ENCODE data around the gene NCKAP5.

The NCKAP5 gene

GRCh38 chr2:133418671-133419070, 149.6 kb downstream of the NCKAP5 start:
- Mint-ChIP-seq H3K27me3 (ENCODE audit: low read depth) (no peaks in the 10 kb centered on the region), H3K27ac (no peak overlapping the region), H3K9me3 (no peaks in the 10 kb centered on the region), H3K36me3 (ENCODE audit: low read depth) (no peaks in the 10 kb centered on the region), H3K4me3 (no peak overlapping the region), H3K4me1 (ENCODE audit: low read depth) (no peaks in the 10 kb centered on the region)
- DNase-seq (ENCODE audit: low spot score), result no peak

DNA sequence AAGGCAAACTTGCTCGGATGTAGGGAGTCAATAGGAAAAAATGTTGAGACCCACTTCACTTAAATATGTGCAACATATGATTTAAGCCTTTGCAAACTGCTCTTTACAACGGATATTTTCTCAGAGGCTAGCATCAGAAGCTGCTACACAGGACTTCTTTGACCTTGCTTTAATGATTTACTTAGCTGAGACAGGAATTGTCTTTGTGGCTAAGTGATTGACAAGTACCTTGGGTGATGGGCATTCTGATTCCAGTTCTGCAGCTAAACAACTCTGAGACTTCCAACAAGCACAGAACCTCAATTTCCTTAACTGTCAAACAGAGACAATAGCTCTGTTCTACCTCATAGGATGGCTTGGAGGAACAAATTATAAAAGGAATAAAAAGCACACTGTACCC, 150.2 kb downstream of the NCKAP5 start:
- no peak overlapping the region for H3K27ac Mint-ChIP-seq
- H3K27me3 Mint-ChIP-seq (ENCODE audit: low read depth), result no peaks in the 10 kb centered on the region
- no peaks in the 10 kb centered on the region for H3K9me3 Mint-ChIP-seq
- DNase-seq (ENCODE audit: low spot score), result no peak
- no peak overlapping the region for H3K4me3 Mint-ChIP-seq
- H3K36me3 Mint-ChIP-seq (ENCODE audit: low read depth), result no peaks in the 10 kb centered on the region
- no peaks in the 10 kb centered on the region for H3K4me1 Mint-ChIP-seq (ENCODE audit: low read depth)

DNA sequence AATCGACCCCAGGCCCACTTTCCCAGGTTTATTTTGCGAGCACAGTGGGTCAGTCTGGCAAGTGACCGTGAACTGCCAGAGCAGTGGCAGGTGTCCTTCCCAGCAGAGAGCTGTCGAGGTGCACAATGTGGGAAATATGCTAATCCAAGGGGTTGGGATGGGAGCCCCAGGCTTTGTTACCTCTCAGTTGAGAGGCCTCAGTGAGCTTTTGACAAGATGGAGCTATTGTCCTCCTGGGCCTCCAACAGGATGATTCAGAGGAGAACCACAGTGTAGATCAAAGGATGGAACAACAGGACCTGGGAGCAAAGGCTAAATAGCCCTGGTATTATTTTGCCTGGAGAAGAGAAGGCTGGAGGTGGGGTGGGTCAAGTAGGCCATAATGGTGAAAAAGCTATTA, 150.8 kb downstream of the NCKAP5 start:
- no peaks in the 10 kb centered on the region for H3K27me3 Mint-ChIP-seq (ENCODE audit: low read depth)
- no peaks in the 10 kb centered on the region for H3K9me3 Mint-ChIP-seq
- no peak for DNase-seq (ENCODE audit: low spot score)
- no peaks in the 10 kb centered on the region for H3K36me3 Mint-ChIP-seq (ENCODE audit: low read depth)
- no peak overlapping the region for H3K27ac Mint-ChIP-seq
- H3K4me1 Mint-ChIP-seq (ENCODE audit: low read depth), result no peaks in the 10 kb centered on the region
- H3K4me3 Mint-ChIP-seq, result no peak overlapping the region

DNA sequence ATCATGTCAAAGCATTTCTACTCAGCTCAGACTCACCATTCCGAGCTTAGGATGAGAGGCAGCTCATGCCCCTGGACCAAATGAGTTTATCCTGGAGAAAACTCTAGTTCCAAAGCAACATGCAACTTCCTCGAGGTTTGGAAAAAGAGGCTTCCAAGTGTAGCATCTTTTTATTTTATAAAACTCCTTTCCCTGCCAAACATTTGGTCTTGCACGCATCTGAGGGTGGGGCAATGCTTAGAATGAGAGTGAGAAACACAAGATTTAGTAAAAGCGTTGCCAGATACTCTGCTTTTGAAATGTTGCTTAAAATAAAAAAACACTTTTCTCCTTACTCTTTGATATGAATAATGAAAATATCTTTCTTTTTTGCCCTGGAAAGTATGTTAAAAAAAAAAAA, 151.5 kb downstream of the NCKAP5 start:
- Mint-ChIP-seq H3K27ac (no peak overlapping the region), H3K4me1 (ENCODE audit: low read depth) (no peaks in the 10 kb centered on the region), H3K9me3 (no peaks in the 10 kb centered on the region), H3K36me3 (ENCODE audit: low read depth) (no peaks in the 10 kb centered on the region), H3K4me3 (no peak overlapping the region), H3K27me3 (ENCODE audit: low read depth) (no peaks in the 10 kb centered on the region)
- DNase-seq (ENCODE audit: low spot score), result no peak

DNA sequence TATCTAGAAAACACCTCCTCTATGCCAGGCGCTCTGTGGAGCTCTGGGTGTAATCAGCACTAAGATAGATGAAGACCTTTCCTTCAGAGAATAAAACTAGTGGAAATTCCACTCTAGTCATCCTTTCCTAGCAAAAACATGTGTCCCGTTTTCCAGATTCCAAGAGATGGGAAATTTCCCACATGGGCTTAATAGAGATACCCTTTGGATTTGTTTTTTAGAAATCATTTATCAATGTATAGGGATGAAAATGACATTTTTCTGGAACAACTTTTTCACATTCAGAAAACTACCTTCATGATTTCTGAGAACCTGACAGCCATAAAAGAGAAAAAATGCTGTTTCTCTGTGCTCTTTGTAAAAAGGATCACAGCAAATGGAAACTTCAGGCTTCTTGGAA, 152.1 kb downstream of the NCKAP5 start:
- Mint-ChIP-seq H3K27me3 (ENCODE audit: low read depth) (no peaks in the 10 kb centered on the region), H3K9me3 (no peaks in the 10 kb centered on the region), H3K4me1 (ENCODE audit: low read depth) (no peaks in the 10 kb centered on the region), H3K4me3 (no peak overlapping the region), H3K27ac (no peak overlapping the region), H3K36me3 (ENCODE audit: low read depth) (no peaks in the 10 kb centered on the region)
- DNase-seq (ENCODE audit: low spot score), result no peak

DNA sequence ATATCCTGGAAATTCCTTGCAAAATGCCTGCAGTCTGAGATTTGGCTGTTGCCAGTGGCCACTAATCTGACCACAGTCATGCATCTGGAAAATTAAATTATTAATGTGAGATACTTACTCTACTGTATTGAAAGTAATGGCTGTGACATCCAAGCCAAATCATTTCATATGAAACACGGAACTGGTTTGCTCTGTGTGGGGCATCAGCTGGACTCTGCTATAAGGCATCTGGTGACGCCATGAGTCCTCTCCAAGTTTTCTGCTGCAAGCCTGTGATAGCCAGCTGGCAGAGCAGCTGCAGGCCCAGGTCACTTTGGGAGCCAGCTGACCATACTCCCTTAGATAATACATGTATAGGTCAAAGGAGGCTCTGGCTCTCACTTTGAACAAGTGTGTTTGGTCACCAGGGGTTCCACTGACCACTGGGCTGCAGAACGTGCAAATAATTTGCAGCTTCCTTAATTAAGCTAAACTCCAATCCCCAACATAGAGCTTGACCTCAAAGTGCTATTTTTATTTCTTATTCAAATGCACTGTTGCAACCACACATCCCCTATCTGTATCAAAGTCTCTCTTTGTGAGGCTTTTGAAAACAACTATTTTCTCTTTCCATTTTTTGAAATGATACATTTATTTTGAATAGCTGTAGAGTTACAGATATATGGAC, 152.9 kb downstream of the NCKAP5 start:
- H3K9me3 Mint-ChIP-seq, result no peaks in the 10 kb centered on the region
- no peak overlapping the region for H3K4me3 Mint-ChIP-seq
- H3K27ac Mint-ChIP-seq, result no peak overlapping the region
- no peak for DNase-seq (ENCODE audit: low spot score)
- H3K27me3 Mint-ChIP-seq (ENCODE audit: low read depth), result no peaks in the 10 kb centered on the region
- no peaks in the 10 kb centered on the region for H3K36me3 Mint-ChIP-seq (ENCODE audit: low read depth)
- no peaks in the 10 kb centered on the region for H3K4me1 Mint-ChIP-seq (ENCODE audit: low read depth)

GRCh38 chr2:133414486-133415209, 153.6 kb downstream of the NCKAP5 start:
- DNase-seq (ENCODE audit: low spot score), result no peak
- Mint-ChIP-seq H3K27ac (no peak overlapping the region), H3K4me3 (no peak overlapping the region), H3K27me3 (ENCODE audit: low read depth) (no peaks in the 10 kb centered on the region), H3K9me3 (no peaks in the 10 kb centered on the region), H3K36me3 (ENCODE audit: low read depth) (no peaks in the 10 kb centered on the region), H3K4me1 (ENCODE audit: low read depth) (no peaks in the 10 kb centered on the region)

GRCh38 chr2:133413863-133414262, 154.4 kb downstream of the NCKAP5 start:
- no peak for DNase-seq (ENCODE audit: low spot score)
- no peaks in the 10 kb centered on the region for H3K36me3 Mint-ChIP-seq (ENCODE audit: low read depth)
- H3K27me3 Mint-ChIP-seq (ENCODE audit: low read depth), result no peaks in the 10 kb centered on the region
- H3K27ac Mint-ChIP-seq, result no peak overlapping the region
- H3K4me1 Mint-ChIP-seq (ENCODE audit: low read depth), result no peaks in the 10 kb centered on the region
- H3K9me3 Mint-ChIP-seq, result no peaks in the 10 kb centered on the region
- no peak overlapping the region for H3K4me3 Mint-ChIP-seq

- no peak for DNase-seq (ENCODE audit: low spot score)
- H3K27me3 Mint-ChIP-seq (ENCODE audit: low read depth), result no peaks in the 10 kb centered on the region
- no peak overlapping the region for H3K27ac Mint-ChIP-seq
- H3K4me3 Mint-ChIP-seq, result no peak overlapping the region
- H3K36me3 Mint-ChIP-seq (ENCODE audit: low read depth), result no peaks in the 10 kb centered on the region
- no peaks in the 10 kb centered on the region for H3K4me1 Mint-ChIP-seq (ENCODE audit: low read depth)
- H3K9me3 Mint-ChIP-seq, result no peaks in the 10 kb centered on the region
Observed at GRCh38 chr2:133412694-133413093, 155.6 kb downstream of the NCKAP5 start.

- Mint-ChIP-seq H3K27ac (no peak overlapping the region), H3K4me3 (no peak overlapping the region), H3K9me3 (no peaks in the 10 kb centered on the region), H3K27me3 (ENCODE audit: low read depth) (no peaks in the 10 kb centered on the region), H3K4me1 (ENCODE audit: low read depth) (no peaks in the 10 kb centered on the region), H3K36me3 (ENCODE audit: low read depth) (no peaks in the 10 kb centered on the region)
- no peak for DNase-seq (ENCODE audit: low spot score)
Observed at GRCh38 chr2:133411857-133412256, 156.4 kb downstream of the NCKAP5 start.

DNA sequence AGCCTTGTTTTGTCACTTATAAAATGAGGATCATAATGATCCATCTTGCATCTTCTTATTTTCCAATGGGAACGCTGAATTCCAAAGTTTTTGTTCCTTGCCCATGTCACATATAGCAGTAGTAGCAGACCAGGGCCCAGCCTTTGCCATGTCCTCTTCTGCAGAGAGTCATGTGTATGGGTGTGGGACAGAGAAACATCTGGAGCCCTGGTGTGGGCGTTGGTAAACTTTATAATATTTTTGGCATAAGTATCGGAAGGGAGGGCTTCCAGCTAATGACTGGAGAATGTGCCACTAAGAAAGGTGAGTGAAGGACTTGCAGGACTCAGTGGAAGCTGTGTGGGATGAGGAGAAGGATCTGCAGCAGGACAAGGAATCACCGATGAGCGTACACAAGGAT, 157.2 kb downstream of the NCKAP5 start:
- no peak overlapping the region for H3K4me3 Mint-ChIP-seq
- DNase-seq (ENCODE audit: low spot score), result no peak
- no peaks in the 10 kb centered on the region for H3K36me3 Mint-ChIP-seq (ENCODE audit: low read depth)
- H3K27ac Mint-ChIP-seq, result no peak overlapping the region
- H3K27me3 Mint-ChIP-seq (ENCODE audit: low read depth), result no peaks in the 10 kb centered on the region
- H3K4me1 Mint-ChIP-seq (ENCODE audit: low read depth), result no peaks in the 10 kb centered on the region
- H3K9me3 Mint-ChIP-seq, result no peaks in the 10 kb centered on the region

- Mint-ChIP-seq H3K4me1 (ENCODE audit: low read depth) (no peaks in the 10 kb centered on the region), H3K27ac (no peak overlapping the region)
Observed at GRCh38 chr2:133409581-133410285, 158.5 kb downstream of the NCKAP5 start.

GRCh38 chr2:133408671-133409070, 159.6 kb downstream of the NCKAP5 start:
- Mint-ChIP-seq H3K36me3 (ENCODE audit: low read depth) (no peaks in the 10 kb centered on the region), H3K27ac (no peak overlapping the region), H3K4me3 (no peak overlapping the region), H3K27me3 (ENCODE audit: low read depth) (no peaks in the 10 kb centered on the region), H3K4me1 (ENCODE audit: low read depth) (no peaks in the 10 kb centered on the region), H3K9me3 (no peaks in the 10 kb centered on the region)
- DNase-seq (ENCODE audit: low spot score), result no peak

More at GRCh38 chr2:133409581-133410285, 158.5 kb downstream of the NCKAP5 start:
- Mint-ChIP-seq H3K27me3 (ENCODE audit: low read depth) (no peaks in the 10 kb centered on the region), H3K36me3 (ENCODE audit: low read depth) (no peaks in the 10 kb centered on the region), H3K9me3 (no peaks in the 10 kb centered on the region), H3K4me3 (no peak overlapping the region)
- no peak for DNase-seq (ENCODE audit: low spot score)

DNA sequence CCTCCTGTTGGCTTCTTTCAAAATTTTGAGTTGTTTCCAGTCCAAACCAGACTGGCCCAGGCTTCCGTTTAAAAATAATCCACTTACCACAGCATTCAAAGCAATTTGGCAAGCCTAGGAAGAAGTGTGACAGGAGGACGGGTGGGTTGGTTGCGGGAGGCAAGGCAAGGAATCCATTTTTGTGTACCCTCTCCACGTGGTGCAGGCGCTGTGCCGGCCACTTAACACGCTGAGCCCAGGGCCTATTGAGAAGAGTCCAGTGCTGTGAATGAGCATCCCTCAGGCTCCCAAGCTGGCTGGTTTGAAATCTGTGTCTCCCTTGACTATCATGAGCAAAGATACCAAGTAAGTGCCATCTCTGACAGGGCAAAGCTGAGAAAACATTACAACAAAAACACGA, 160.9 kb downstream of the NCKAP5 start:
- Mint-ChIP-seq H3K36me3 (ENCODE audit: low read depth) (no peaks in the 10 kb centered on the region), H3K9me3 (no peaks in the 10 kb centered on the region), H3K27ac (no peak overlapping the region), H3K4me3 (no peak overlapping the region), H3K4me1 (ENCODE audit: low read depth) (no peaks in the 10 kb centered on the region), H3K27me3 (ENCODE audit: low read depth) (no peaks in the 10 kb centered on the region)
- no peak for DNase-seq (ENCODE audit: low spot score)
